Transverse colon (tissue), 4 donors: ENCODE measurements around the gene PPIL1. TPM values are rescaled to one million over a fixed set of nuclear protein-coding genes. Genes with fewer than 3 reads are reported as not detected.

ENCODE experiments used
- DNase-seq: peaks from one replicate; pipeline ENCODE4 v3.0.0-alpha.2; 2019
- H3K27ac ChIP-seq, 4 donors: fragments of 200-600 bp; sonication (generic); 2 replicates each; pipeline ENCODE4 v1.5.1; 2016 to 2018; ENCODE audit warnings: inconsistent platforms in 4 of 4
- H3K27me3 ChIP-seq: fragments of 200-600 bp; sonication (generic); 2 replicates; pipeline ENCODE4 v1.5.1; 2017; ENCODE audit warnings: inconsistent platforms
- H3K36me3 ChIP-seq, 4 donors: fragments of 200-600 bp; sonication (generic); 2 replicates each; pipeline ENCODE4 v1.5.1; 2017 to 2019; ENCODE audit warnings: inconsistent platforms in 4 of 4
- H3K4me1 ChIP-seq, 4 donors: fragments of 200-600 bp; sonication (generic); 2 replicates each; pipeline ENCODE4 v1.5.1; 2017 to 2020; ENCODE audit warnings: inconsistent platforms in 4 of 4
- H3K4me3 ChIP-seq, 4 donors: fragments of 200-600 bp; sonication (generic); 1 replicate in 1 of 4; 2 replicates in 3 of 4; pipeline versions ENCODE4 v1.5.1 to v1.6.1; 2017 to 2019; ENCODE audit warnings: inconsistent platforms in 4 of 4
- H3K9me3 ChIP-seq, 2 donors: fragments of 200-600 bp; sonication (generic); 2 replicates each; pipeline ENCODE4 v1.5.1; 2017 to 2019; ENCODE audit warnings: inconsistent platforms in 2 of 2
- CTCF ChIP-seq, 5 experiments: fragments of 200-600 bp in 3 of 5; fragments of 450-650 bp in 2 of 5; sonication (generic) in 3 of 5; IDR thresholded peaks; 1 replicate in 2 of 5; 2 replicates in 3 of 5; pipeline ENCODE4 v1.5.1; 2016 to 2017; ENCODE audit warnings: antibody characterized with exemption in 5 of 5, inconsistent platforms in 3 of 5, mild to moderate bottlenecking in 2 of 5, moderate library complexity in 1 of 5
- EP300 ChIP-seq: sonication (generic); formaldehyde crosslinking; IDR thresholded peaks from one replicate; pipeline ENCODE4 v1.6.1; 2017; ENCODE audit warnings: antibody characterized with exemption, low read depth
- POLR2A ChIP-seq: fragments of 450-650 bp; IDR thresholded peaks from one replicate; pipeline ENCODE4 v1.6.1; 2016; ENCODE audit warnings: antibody characterized with exemption, mild to moderate bottlenecking, moderate library complexity
- POLR2AphosphoS5 ChIP-seq, 3 donors: sonication (generic); formaldehyde crosslinking; IDR thresholded peaks; one replicate each; pipeline ENCODE4 v1.6.1; 2016; ENCODE audit warnings: antibody characterized with exemption in 3 of 3
- WGBS, 2 donors: methylation state at CpG; one replicate each; pipeline ENCODE4 v1.1.5; 2018; ENCODE audit warnings: low coverage in 1 of 2; 5-methylcytosine and 5-hydroxymethylcytosine counted together
- in situ Hi-C, 4 donors: fragments of 200-750 bp; cut with MboI; loops; one replicate each; pipeline versions ENCODE4 v1.15.0 to v1.15.1; 2017; ENCODE audit warnings: low sequenced_read_pairs in 3 of 4, low pct_ligation_motif_present in 1 of 4, low pct_unique_long_range_greater_than_20kb in 1 of 4
- intact Hi-C: fragments of 100-400 bp; cut with DNase I; formaldehyde crosslinking; loops from one replicate; pipeline ENCODE4 v1.15.1; 2023; ENCODE audit warnings: low total_unique reads
- total RNA-seq, 4 donors: library from RNA; depleted of rRNA; stranded (reverse); fragments of >200 nt; gene quantifications; one replicate each; pipeline ENCODE4 v1.1.0, GENCODE V29; 2016

The PPIL1 gene
- total RNA-seq, 4 donors from 2014 or later, result 1.00 to 5.6 (median 3.3) TPM

- WGBS, 2 donors, result 64 to 88% methylated on average over 2 to 5 of the region's 5 CpGs
- no peak for TF ChIP-seq POLR2A
- TF ChIP-seq POLR2AphosphoS5 (IDR thresholded peaks at IDR 0.05), result no peak
- no peak for TF ChIP-seq EP300
- no peak for TF ChIP-seq CTCF (IDR thresholded peaks at IDR 0.05)
- Histone ChIP-seq H3K9me3 (no peaks in the 10 kb centered on the region), H3K27ac (no peak overlapping the region), H3K4me1 (no peaks in the 10 kb centered on the region), H3K4me3 (no peak overlapping the region), H3K27me3 (peaks cover 4% of the 10 kb centered on the region), H3K36me3 (no peaks in the 10 kb centered on the region)
- in situ Hi-C loops (no loop called here), intact Hi-C loops (no loop called here)
- DNase-seq, result no peak
Measured at GRCh38 chr6:36808634-36809033, 66.0 kb downstream of the PPIL1 start.

- intact Hi-C loops, result no loop called here
Measured at GRCh38 chr6:36807750-36808149, 66.9 kb downstream of the PPIL1 start.

GRCh38 chr6:36807143-36807542, 67.5 kb downstream of the PPIL1 start:
- in situ Hi-C loops (no loop called here), intact Hi-C loops (no loop called here)
- no peak overlapping the region for H3K27ac ChIP-seq
- no peaks in the 10 kb centered on the region for H3K4me1 ChIP-seq
- TF ChIP-seq POLR2AphosphoS5 (IDR thresholded peaks at IDR 0.05), result no peak
- TF ChIP-seq EP300, result no peak
- TF ChIP-seq CTCF (IDR thresholded peaks at IDR 0.05), result no peak
- TF ChIP-seq POLR2A, result no peak
- H3K27me3 ChIP-seq, result peaks cover 4% of the 10 kb centered on the region
- DNase-seq, result no peak
- H3K36me3 ChIP-seq, result no peaks in the 10 kb centered on the region
- no peak overlapping the region for H3K4me3 ChIP-seq
- H3K9me3 ChIP-seq, result no peaks in the 10 kb centered on the region
- 21 to 75% methylated on average over 2 to 5 of the region's 5 CpGs for WGBS, 2 donors

More at GRCh38 chr6:36807750-36808149, 66.9 kb downstream of the PPIL1 start:
- no peak overlapping the region for H3K27ac ChIP-seq
- no peak for DNase-seq
- 94 to 97% methylated on average over 4 to 7 of the region's 7 CpGs for WGBS, 2 donors
- H3K27me3 ChIP-seq, result peaks cover 4% of the 10 kb centered on the region
- TF ChIP-seq CTCF (IDR thresholded peaks at IDR 0.05) (no peak), POLR2AphosphoS5 (IDR thresholded peaks at IDR 0.05) (no peak), POLR2A (no peak), EP300 (no peak)
- H3K4me1 ChIP-seq, result no peaks in the 10 kb centered on the region
- H3K36me3 ChIP-seq, result no peaks in the 10 kb centered on the region
- H3K4me3 ChIP-seq, result no peak overlapping the region
- H3K9me3 ChIP-seq, result no peaks in the 10 kb centered on the region
- in situ Hi-C loops, result no loop called here

- no peaks in the 10 kb centered on the region for H3K36me3 ChIP-seq
- intact Hi-C loops (no loop called here), in situ Hi-C loops (no loop called here)
- WGBS, 2 donors, result 78% methylated on average over 7 of the region's 8 CpGs; no CpG with 5 or more reads in 1 of the 2 donors
- no peak overlapping the region for H3K27ac ChIP-seq
- TF ChIP-seq POLR2AphosphoS5 (IDR thresholded peaks at IDR 0.05) (no peak), POLR2A (no peak), CTCF (IDR thresholded peaks at IDR 0.05) (no peak)
- no peaks in the 10 kb centered on the region for H3K9me3 ChIP-seq
- DNase-seq, result no peak
- H3K4me3 ChIP-seq, result no peak overlapping the region
- peaks cover 4% of the 10 kb centered on the region for H3K27me3 ChIP-seq
- no peaks in the 10 kb centered on the region for H3K4me1 ChIP-seq
Measured at GRCh38 chr6:36805917-36806316, 68.7 kb downstream of the PPIL1 start.
